Stimulated activated CD8-positive, alpha-beta memory T cell treated with anti-CD3 and anti-CD28 coated beads, Interleukin-15, amount 100 ng/mL, for 1 hour (primary cell): Measurements from ENCODE around the gene RASL12.
"Not testable (repeated sequence)": the region's sequence is repeated elsewhere in the genome, so short reads cannot be mapped to it uniquely, and the experiment has no call there.

ENCODE experiments used
- DNase-seq: peaks from one replicate; pipeline ENCODE4 v3.0.0-alpha.2; 2020; ENCODE audit warnings: low read depth

RASL12 gene

DNA sequence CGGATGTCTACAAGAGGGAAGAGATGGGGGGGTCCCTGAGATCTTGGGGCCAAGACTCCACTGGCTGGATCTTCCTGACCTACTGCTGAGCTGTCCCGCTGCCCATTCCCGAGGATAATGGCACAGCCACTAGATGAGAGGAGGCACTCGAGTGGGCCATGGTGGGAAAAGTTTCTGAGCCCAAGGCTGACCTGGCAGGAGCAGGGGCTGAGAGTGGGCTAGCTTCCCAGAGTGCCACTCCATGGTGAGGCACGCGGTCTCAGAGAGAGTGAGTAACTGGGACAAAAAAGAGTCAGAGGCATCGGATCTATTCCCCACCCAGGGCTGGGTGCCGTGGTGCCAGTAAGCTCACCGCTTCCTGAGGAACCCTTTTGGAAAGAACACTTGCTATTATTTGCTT lies 11.7 kb downstream of the RASL12 start:
- no peak for DNase-seq

DNA sequence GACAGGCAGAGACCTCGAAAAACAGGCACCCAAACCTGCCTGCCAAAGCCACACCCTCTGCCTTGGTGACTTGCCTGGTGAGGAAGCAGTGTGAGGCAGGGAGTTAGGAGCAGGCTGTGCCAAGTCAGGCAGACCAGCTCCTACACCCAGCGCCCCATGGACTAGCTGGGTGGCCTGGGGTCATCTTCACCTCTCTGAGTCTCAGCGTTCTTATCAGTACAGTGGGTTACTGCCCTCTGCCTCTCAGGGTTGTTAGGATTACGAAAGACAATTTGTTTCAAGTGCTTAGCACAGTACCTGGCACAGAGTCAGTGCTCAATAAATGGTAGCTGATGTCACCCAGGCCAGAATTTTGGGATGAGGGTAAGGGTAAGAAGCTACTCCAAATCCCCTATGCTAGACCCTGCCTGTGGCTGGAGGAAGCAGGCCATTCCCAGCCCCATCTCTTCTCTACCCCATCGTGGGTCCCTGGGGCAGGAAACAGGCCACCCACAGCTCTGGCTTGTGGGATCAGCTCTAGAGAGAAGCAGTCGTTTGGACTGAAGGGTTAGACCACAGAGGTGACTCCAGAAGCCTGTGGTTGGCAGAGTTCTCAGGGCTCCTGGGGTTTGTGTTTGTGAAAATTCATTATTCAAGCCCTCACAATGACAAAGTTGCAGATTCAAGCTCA lies 12.5 kb downstream of the RASL12 start:
- no peak for DNase-seq

DNA sequence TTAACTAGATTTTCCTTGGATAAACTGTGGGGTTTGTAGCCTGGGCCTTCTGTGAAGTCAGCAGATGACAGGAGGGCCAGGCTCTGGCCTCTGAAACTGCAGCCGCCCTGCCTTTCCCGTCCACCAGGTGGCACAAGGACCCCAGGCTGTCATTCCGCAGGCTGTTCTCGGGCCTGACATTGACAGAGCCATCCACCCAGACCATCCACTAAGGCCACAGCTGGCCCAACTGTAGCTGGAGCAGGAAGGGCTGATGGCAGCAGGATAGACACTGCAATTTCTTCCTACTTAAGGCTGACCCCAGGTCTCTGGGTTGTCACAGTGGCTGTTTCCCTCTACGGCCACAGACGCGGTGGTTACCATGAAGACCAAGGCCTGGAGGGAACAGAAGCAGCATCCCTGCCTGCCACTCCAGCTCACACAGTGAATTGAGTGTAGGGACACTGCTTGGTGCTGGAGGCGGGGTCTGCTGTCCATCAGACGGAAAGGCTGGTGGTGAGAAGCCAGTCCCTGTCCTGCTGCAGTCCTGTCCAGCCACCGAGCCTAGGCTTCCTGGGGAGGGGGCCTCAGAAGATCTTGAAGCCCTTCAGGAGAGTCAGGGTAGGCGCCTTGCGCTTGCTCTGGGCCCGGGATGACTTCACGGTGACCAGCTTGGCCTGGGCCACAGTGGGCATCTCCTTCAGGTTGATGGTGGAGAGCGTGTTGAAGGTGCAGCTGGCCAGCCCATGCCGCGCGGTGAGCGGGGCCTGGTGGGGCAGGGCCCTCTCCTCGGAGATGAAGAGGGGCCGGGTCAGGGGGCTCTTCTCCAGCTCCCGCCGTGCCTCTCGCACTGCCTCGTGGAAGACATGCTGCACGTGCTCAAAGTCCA lies 13.2 kb downstream of the RASL12 start:
- DNase-seq = peak; percentile 9

DNA sequence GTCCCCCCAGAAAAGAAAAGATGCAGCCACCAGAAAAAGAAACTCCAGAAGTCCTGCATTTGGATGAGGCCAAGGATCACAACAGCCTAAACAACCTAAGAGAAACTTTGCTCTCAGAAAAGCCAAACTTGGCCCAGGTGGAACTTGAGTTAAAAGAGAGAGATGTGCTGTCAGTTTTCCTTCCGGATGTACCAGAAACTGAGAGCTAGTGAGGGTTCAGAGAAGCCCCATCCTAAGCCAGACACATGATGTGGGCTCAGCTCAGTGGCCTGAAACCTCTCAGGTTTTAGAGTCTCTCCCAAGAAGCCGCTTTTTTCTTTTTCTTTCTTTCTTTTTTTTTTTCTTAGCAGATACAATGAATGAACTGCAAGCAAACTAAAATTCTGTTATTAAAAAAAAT lies 14.8 kb downstream of the RASL12 start:
- DNase-seq = no peak

DNA sequence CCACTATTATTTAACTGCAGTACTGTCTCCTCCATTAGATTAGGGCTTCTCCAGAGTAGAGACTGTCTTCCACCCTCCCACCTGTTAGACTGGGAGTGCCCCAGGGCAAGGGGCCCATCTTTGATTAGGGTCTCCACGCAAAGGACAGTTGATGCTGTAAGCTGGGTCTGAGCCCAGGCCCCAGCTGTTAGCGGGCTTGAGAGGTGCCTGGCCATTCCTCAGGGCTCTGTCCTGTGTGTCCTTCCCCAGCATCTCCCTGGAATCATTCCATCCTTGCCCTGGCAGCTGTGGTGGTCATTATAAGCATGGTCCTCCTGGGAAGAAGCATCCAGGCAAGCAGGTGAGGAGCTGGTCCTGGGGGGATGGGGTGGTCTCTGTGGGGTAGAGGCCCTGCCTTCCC lies 16.5 kb downstream of the RASL12 start:
- DNase-seq = no peak

DNA sequence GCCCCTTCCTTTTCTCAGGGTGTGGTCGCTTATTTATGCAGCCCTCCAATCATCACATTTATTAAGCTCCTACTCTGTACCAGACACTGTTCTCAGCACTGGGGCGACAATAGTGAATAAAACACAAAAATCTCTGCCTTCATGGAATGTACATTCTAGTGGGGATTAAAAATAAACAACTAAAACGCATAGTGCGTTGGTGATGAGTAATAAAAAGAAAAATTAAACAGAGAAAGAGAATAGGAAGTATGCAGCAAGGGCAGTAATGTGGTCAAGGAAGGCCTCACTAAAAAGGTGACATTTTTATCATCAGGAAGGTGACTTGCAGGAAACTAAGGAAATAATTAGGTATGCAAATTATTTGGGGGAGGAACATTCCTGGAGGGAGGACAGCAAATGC lies 17.5 kb downstream of the RASL12 start:
- no peak for DNase-seq

DNA sequence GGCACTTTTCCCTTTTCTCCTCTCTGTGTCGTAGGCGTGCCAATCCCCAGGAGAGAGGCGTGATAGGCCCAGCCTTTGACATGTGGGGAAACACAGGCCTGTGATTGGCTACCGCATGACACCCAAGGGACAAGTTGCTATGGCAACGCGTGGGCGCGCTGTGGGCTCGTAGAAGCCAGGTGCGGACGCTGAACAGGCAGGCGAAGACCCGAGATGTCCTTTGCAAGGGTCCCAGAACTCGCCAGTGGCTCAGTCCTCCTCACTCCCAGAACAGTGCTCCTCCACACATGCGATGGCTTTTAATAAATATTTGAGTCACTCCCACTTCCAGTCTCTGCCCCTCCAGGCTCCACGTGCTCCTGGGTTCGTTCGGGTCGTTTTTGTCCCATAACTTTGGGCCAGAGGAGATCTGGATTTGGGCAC lies 18.4 kb downstream of the RASL12 start:
- peak; percentile 68 for DNase-seq

DNA sequence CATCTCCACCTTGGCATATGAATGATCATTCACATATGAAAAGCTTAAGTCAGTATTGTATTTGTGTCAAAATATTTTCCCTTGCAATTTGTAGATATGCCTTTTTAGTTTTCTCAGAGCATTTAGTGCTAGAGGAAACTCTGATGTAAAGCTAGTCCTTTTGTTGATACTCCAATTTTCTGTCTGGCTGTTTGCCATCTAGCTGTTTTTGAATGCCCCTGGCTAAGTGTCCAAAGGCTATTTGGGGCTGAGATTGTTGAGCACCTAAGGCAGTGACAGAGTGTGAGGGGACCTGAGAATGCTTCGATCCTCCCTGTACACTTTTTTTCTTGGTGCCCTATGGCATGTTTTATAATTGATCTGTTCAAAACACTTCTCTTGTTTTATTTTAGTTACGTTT lies 19.6 kb downstream of the RASL12 start:
- no peak for DNase-seq

DNA sequence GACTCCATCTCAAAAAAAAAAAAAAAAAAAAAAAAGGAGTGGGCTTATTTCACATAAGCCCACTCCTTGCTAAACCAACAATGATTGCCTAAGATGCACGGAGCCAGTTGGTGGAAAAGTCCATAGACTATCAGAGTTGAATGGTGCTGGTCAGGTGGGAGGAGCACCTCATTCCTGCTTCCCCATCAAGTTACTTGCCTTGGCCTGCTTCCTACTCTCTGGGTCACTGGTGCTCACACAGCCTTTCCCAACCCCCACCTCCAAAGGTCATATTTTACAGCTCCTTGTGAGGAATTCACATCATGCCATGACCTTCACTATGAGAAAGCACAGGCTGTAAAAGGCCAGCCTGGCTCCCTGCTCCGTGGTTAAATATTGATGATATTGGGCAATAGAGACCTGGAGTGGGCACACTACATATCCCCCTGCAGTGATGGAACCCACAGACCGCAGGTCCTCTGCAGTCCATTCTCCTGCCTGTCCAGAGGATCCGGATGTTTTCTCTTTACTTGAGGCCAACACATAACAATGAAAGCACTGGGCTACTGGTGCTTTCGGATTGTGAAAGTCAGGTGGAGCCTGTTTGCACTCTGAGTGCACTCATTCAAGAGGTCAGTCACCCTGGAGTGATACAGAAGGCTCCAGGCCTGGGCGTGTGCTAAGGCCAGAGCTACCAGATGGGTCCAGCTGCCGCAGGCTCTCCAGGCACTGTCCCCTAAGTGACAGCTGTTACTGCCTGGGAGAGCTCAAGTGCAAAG lies 22.9 kb downstream of the RASL12 start, which contains the start of gene SLC51B:
TSS of gene SLC51B (plus strand) at position 664 of the 758 bp plus-strand sequence. CDS start 4,618 bp downstream, outside the sequence.
- no peak for DNase-seq

DNA sequence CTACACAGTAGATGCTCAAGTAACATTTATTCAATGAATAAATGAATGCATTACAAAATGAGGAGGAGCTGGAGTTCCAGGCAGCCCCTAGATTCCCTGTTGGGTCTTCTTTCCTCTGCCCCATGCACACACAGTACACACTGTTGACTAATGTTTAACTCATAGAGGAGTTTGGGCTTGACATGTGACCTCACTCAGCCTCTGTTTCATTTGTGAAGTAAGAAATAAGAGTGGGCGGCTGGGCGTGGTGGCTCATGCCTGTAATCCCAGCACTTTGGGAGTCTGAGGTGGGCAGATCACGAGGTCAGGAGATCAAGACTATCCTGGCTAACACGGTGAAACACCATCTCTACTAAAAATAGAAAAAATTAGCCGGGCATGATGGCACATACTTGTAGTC lies 23.6 kb downstream of the RASL12 start:
- not testable (repeated sequence) for DNase-seq

DNA sequence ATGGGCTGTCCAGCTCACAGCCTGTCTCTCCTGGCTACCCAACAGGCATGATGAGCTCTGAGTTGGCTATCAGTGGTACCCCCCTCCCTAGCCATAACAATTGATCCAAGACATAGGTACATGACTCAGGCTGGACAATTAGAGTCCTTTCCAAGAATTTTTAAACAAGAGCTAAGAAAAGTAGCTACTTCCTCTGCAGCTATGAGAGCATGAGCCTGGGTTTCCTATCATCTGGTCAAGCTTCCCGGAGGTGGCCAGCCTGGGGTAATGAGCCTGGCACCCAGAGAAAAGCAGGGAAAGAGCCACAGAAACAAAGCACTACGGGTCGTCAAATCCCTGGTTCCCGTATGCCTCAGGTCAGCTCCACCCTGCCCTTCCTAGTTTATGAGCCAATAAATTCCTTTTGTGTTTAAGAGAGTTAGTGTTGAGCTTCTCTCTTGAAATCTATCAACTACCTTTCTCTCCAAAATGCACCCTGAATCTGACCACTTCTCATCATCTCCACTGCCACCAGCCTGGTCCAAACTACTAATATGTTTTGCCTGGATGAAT lies 24.9 kb downstream of the RASL12 start:
- DNase-seq = no peak

DNA sequence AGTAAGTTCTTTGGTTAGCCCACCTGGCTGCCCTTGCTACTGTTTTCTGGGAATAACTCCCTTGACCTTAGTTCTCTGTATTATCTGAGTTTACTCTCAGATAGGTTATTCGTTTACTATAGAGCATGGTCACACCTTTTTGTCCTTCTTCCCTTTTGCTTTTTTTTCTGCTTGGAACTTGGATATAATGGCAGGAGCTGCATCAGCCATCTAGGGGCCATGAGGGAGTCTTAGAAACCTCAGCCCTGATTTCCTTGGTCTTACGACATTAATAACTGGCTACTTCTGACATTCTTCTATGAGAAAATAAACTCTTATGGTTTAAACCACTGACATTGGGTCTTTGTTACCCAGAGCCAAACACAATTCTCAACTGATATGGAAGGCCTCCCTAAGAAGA lies 26.0 kb downstream of the RASL12 start:
- no peak for DNase-seq

DNA sequence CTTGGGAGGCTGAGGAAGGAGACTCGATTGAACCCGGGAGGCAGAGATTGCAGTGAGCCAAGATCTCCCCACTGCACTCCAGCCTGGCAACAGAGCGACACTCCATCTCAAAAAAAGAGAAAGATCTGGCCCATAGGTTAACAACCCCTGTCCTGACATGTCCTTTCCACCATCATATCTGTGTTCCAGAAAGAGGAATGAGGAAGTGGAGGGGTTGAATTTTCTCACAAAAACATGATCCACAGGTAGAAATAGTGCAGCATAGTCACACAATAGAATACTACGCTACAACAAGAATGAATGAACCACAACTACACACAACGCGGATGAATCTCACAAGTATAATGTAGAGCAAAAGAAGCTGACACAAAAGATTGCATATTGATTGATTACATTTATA lies 27.3 kb downstream of the RASL12 start:
- no peak for DNase-seq

DNA sequence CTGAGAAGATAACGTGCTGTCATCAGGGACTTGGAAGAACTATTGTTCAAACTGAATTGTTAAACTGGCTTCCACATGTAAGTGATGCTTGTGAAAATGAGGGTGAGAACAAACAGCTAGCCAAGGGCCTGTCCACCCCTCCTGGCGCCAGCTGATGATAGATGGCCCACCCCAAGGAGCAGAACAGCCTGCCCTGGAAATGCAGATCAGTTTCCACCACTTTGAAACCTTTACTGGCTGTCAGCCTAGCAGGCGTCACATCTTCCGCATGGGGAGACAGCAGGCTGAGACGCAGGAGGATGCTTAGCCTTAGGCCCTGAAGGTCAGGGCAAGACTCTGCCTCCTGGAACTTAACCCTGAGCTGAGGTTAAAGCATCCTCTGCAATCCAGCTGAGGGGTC lies 29.0 kb downstream of the RASL12 start:
- no peak for DNase-seq

DNA sequence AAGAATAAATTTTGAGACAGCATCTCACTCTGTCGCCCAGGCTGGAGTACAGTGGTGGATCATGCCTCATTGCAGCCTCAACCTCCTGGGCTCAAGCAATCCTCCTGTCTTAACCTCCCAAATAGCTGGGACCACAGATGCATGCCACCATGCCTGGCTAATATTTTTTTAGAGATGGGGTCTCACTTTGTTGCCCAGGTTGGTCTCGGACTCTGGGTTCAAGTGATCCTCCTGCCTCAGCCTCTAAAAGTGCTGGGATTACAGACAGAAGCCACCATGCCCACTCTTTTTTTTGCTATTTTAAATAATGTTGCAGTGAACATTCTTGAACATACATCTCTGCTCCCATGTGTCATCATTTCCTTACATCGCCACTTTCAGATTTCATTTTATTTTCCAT lies 29.4 kb downstream of the RASL12 start:
- no peak for DNase-seq

DNA sequence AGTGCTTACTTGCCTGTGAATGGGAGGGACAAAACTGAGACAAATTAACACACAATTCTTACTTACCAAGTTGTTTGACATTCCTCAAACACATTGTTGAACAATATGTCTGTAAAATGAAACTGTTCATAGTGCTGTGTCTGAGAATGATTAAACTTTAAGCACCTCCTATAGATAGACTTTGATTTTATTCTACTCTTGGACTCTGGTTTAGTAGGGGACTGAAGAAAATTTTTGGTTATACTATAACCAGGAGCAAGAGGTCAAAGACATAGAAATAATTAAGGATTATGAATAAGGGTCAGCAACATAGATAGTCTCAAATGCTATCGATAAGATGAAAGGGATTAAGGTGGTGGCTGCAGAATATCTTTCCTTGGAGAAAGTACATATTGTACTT lies 30.5 kb downstream of the RASL12 start:
- no peak for DNase-seq

DNA sequence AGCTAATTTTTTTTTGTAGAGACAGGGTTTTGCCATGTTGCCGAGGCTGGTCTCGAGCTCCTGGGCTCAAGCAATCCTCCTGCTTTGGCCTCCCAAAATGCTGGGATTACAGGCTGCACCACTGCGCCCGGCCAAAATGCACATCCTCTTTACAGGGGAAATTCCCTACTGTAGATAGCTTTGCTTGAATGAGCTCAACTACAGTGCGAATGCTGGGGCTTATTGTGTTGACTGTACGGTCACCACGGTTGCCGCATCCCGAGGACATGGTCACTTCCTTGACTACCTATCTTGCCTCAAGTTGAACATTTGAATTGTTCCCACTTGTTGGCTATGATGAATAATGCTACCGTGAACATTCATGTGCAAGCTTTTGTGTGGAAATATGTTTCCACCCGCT lies 33.1 kb downstream of the RASL12 start:
- DNase-seq = no peak

DNA sequence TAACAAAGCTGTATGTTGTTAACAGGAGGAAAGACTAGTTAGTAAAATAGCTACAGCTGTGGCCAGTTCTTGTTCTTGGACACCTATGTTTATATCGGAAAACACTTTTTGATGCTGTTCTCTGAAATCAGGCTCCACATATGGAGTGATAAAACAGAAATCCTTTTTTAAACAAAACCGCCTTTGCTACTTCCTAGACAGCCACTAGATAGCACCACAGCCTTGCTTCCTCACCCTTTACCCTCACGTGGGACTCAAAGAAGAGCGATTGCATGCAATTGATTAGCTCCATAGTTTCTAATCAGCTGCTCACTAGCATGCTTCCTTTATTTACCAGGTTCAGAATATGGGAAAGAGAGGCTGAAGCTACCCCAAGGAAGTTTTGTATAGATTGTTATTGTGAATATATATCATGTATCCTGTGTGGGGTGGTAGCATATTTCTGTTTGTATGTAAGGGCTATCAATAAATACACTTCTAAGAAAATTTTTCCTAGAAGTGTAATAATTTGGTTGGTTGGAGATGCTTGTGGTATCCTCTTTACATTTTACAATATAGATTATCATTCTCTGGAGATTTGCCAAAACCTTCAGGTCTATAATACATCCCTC lies 34.0 kb downstream of the RASL12 start:
- no peak for DNase-seq

DNA sequence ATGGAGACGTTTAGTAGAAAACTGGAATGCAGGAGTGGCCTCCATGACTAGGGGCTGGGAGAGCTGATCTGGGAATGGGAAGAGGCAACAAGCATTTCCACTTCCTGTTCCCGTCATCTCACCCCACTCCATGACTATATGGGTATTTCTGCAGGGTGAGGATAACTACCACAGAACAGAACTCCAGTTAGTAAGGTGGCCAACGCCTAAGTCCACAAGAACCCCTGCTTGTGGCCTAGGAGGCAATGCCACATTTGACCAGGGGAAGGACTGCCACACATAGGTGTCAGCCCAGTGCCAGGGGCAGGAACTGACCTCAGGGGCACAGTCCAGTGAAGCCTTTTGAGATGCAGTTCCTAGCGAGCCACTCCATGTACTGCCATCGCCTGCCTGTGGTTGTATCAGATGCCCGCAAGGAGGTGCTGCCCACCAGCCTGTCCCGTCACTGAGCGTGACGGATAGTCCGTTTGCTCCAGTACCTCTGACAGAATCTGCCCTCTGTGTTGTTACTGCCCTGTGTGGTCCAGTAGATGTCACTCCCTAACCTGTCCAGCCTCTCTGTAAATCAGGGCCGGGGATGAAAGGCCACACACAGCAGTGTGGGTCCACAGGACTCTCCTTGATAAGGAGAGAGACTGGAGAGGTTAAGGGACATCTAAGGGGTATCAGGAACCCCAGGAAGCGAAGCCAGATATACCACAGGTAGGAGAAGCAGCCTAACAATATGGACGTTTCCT lies 34.8 kb downstream of the RASL12 start:
- no peak for DNase-seq

DNA sequence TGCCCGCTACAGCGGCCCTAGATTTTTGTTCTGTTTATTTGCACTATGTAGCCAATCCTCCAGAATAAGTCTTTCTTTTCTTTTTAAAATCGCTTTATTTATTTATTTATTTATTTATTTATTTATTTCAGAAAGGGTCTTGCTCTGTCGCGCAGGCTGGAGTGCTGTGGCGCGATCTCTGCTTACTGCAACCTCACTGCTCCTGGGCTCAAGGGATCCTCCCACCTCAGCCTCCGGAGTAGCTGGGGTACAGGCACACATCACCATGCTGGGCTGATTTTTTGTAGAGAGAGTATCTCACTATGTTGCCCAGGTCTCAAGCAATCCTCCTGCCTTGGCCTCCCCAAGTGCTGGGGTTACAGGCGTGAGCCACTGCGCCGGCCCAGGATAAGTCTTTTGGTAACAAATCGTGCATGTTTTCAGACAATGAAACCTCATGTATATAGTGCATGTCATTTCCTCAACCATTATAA lies 38.0 kb downstream of the RASL12 start:
- no peak for DNase-seq
